WTC11 (cell line): Measurements from ENCODE around the gene TBC1D24.

Source experiments
- CREB1 ChIP-seq: sonication (generic); formaldehyde crosslinking; IDR thresholded peaks from 2 replicates; pipeline ENCODE4 v1.8.0; 2023; ENCODE audit warnings: mild to moderate bottlenecking, missing genetic modification reagents
- ZNF396 ChIP-seq: fragments of 250-450 bp; sonication (Bioruptor Pico); IDR thresholded peaks from 2 replicates; pipeline ENCODE4 v1.8.0; 2021; ENCODE audit warnings: mild to moderate bottlenecking, moderate library complexity, borderline replicate concordance
- TF ChIP-seq, protein P1 (sequence below): fragments of 200-600 bp; IDR thresholded peaks from 2 replicates; pipeline ENCODE4 v1.8.0; 2022; ENCODE audit warnings: antibody characterized with exemption

DNA sequence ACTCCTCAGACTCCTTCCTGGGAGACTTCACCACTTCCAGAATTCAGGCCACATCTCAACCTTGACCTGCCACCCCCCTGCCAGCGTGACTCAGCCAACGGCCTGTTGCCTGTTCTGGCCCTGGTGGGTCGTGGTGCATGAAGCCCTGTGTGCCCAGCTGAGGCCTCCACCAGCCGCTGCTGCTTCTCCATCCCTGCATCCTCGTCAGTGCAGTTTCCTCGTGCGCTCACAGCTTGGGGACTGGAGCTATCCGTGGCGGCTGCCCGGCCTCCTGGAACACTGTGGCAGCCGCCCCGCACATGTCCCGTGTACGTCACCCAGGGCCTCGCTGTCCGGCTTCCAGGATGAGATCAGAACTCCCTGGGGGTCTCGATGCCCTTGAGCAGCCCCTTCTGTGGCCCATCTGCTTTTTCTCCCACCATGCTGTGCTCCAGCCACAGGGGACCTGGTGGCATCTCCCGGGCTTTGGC is 23.0 kb upstream of the TBC1D24 start:
- TF ChIP-seq CREB1 (no peak), ZNF396 (CRISPR knock-in tag) (no peak)
- TF ChIP-seq, protein P1, sequence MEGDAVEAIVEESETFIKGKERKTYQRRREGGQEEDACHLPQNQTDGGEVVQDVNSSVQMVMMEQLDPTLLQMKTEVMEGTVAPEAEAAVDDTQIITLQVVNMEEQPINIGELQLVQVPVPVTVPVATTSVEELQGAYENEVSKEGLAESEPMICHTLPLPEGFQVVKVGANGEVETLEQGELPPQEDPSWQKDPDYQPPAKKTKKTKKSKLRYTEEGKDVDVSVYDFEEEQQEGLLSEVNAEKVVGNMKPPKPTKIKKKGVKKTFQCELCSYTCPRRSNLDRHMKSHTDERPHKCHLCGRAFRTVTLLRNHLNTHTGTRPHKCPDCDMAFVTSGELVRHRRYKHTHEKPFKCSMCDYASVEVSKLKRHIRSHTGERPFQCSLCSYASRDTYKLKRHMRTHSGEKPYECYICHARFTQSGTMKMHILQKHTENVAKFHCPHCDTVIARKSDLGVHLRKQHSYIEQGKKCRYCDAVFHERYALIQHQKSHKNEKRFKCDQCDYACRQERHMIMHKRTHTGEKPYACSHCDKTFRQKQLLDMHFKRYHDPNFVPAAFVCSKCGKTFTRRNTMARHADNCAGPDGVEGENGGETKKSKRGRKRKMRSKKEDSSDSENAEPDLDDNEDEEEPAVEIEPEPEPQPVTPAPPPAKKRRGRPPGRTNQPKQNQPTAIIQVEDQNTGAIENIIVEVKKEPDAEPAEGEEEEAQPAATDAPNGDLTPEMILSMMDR: no peak
